Epithelial cell of proximal tubule (primary cell): ENCODE data around the gene SAMD7. TPM values are rescaled to one million over a fixed set of nuclear protein-coding genes. Genes with fewer than 3 reads are reported as not detected.

Experiments used
- DNase-seq: peaks from one replicate; pipeline ENCODE4 v3.0.0-alpha.2; 2011; ENCODE audit warnings: low read depth
- H3K4me3 ChIP-seq: 2 replicates; pipeline ENCODE4 v1.5.1; 2011; ENCODE audit warnings: low read depth, mild to moderate bottlenecking, low read length
- CTCF ChIP-seq: conservative IDR thresholded peaks from 2 replicates; pipeline ENCODE4 v1.5.1; 2012; ENCODE audit warnings: low read depth, mild to moderate bottlenecking, low read length
- total RNA-seq: library from RNA; depleted of rRNA; stranded (reverse); fragments of >200 nt; gene quantifications from 2 replicates; pipeline ENCODE4 v1.2.3, GENCODE V29; 2015

Gene SAMD7
- total RNA-seq, 1 donor from 2014 or later, result not detected

- no peak overlapping the region for H3K4me3 ChIP-seq
- DNase-seq, result no peak
- no peak for TF ChIP-seq CTCF
These were observed 19.5 kb upstream of the SAMD7 start for GRCh38 chr3:169891886-169892285.

- TF ChIP-seq CTCF, result no peak
- no peak for DNase-seq
- H3K4me3 ChIP-seq, result no peak overlapping the region
These were observed 17.3 kb upstream of the SAMD7 start for GRCh38 chr3:169894110-169894509.

- TF ChIP-seq CTCF, result no peak
- no peak overlapping the region for H3K4me3 ChIP-seq
These were observed 16.3 kb upstream of the SAMD7 start for GRCh38 chr3:169895072-169895471.

GRCh38 chr3:169897284-169897683, 14.1 kb upstream of the SAMD7 start:
- no peak overlapping the region for H3K4me3 ChIP-seq
- no peak for DNase-seq
- no peak for TF ChIP-seq CTCF

More at GRCh38 chr3:169895072-169895471, 16.3 kb upstream of the SAMD7 start:
- DNase-seq, result no peak

- no peak overlapping the region for H3K4me3 ChIP-seq
- DNase-seq, result no peak
- no peak for TF ChIP-seq CTCF
These were observed 9.9 kb upstream of the SAMD7 start for GRCh38 chr3:169901453-169901852.

GRCh38 chr3:169905404-169905803, 6.0 kb upstream of the SAMD7 start:
- H3K4me3 ChIP-seq, result no peak overlapping the region
- no peak for TF ChIP-seq CTCF
- no peak for DNase-seq

- DNase-seq, result no peak
- no peak for TF ChIP-seq CTCF
- H3K4me3 ChIP-seq, result no peak overlapping the region
These were observed 3.9 kb upstream of the SAMD7 start for GRCh38 chr3:169907476-169907875.
